Measurements from ENCODE around the gene CHL1.

DNA sequence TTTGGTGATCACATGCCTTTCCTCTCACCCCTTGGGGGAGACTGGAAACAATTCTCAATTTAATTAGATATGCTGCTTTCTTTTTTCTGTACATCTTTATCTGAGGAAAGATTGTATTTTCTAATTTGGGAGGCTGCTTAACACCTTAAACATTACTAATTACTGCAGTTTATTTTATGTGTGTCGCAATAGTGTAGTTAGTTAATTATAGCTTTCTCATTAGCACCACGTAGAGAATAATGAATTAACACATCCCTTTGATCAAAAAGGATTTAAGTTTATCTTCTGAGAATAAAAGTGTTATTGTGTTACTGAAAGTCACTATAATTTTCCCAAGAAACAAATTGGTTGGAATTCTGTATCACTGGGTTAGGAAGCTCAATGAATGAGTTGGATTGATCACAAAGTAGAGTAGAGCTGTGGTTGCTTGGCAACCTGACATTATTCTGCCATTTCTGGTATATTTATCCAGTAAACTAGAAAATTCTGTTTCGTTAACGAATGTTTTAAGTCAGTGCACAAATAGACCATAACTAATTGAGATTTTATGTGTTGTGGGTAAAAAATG is 4.3 kb downstream of the CHL1 start:
- TF ChIP-seq EZH2 (IDR thresholded peaks at IDR 0.05; ENCODE audit: insufficient read depth, poor library complexity, severe bottlenecking), result no peak
- TF ChIP-seq EZH2phosphoT487 (IDR thresholded peaks at IDR 0.05; ENCODE audit: insufficient read depth, low read depth), result no peak
